PC-9 (cell line): ENCODE data around the gene PRR33. TPM values are rescaled to one million over a fixed set of nuclear protein-coding genes. Genes with fewer than 3 reads are reported as not detected.

Source experiments
- BruUV-seq: library from RNA; stranded (reverse); fragments of 400-500 nt; replicated peaks from 2 replicates; lab custom pipeline; 2021; lab: Mats Ljungman, UMichigan
- CTCF ChIA-PET: fragments of 300-600 bp; sonication (Branson Sonifier 250); formaldehyde crosslinking; loops from one replicate; lab custom pipeline; 2022; ENCODE audit warnings: antibody characterized with exemption; lab: Charles Lee
- POLR2A ChIA-PET: fragments of 300-600 bp; sonication (Branson Sonifier 250); formaldehyde crosslinking; loops from one replicate; lab custom pipeline; 2022; ENCODE audit warnings: antibody characterized with exemption; ENCODE audit not compliant: unreplicated experiment; lab: Charles Lee
- DNase-seq, 2 experiments: peaks; one replicate each; pipeline versions ENCODE4 v3.0.0 to v3.0.0-alpha.2; 2015 to 2022; ENCODE audit warnings: mixed read lengths in 1 of 2
- H2AFZ ChIP-seq: fragments of 200-600 bp; sonication (generic); 2 replicates; pipeline ENCODE4 v1.8.1; 2017; ENCODE audit warnings: antibody characterized with exemption
- H3F3A ChIP-seq: fragments of 200-600 bp; sonication (generic); 2 replicates; pipeline ENCODE4 v1.8.1; 2017; ENCODE audit warnings: antibody characterized with exemption, mild to moderate bottlenecking, low read depth; ENCODE audit not compliant: insufficient read depth
- H3K27ac ChIP-seq: fragments of 200-600 bp; sonication (generic); 2 replicates; pipeline ENCODE4 v1.6.1; 2016; ENCODE audit warnings: mixed run types
- H3K27me3 ChIP-seq: fragments of 200-600 bp; sonication (generic); 2 replicates; pipeline ENCODE4 v1.6.1; 2016; ENCODE audit warnings: low read depth, mixed run types; ENCODE audit not compliant: insufficient read depth
- H3K36me3 ChIP-seq: fragments of 200-600 bp; sonication (generic); 2 replicates; pipeline ENCODE4 v1.6.1; 2016; ENCODE audit warnings: low read depth, mixed run types
- H3K4me1 ChIP-seq: fragments of 200-600 bp; sonication (generic); replicated peaks from 2 replicates; pipeline ENCODE4 v1.6.1; 2016; ENCODE audit warnings: mixed run types; ENCODE audit not compliant: insufficient read depth
- H3K4me2 ChIP-seq: fragments of 200-600 bp; sonication (generic); 2 replicates; pipeline ENCODE4 v1.6.1; 2017; ENCODE audit warnings: mixed run types
- H3K4me3 ChIP-seq: fragments of 200-600 bp; sonication (generic); 2 replicates; pipeline ENCODE4 v1.6.1; 2016; ENCODE audit warnings: mixed run types
- H3K79me2 ChIP-seq: fragments of 200-600 bp; sonication (generic); 2 replicates; pipeline ENCODE4 v1.6.1; 2017; ENCODE audit warnings: low read depth, mixed run types
- H3K9me2 ChIP-seq: fragments of 200-600 bp; sonication (generic); 2 replicates; pipeline ENCODE4 v1.8.1; 2017; ENCODE audit warnings: mild to moderate bottlenecking; ENCODE audit not compliant: insufficient read depth
- H3K9me3 ChIP-seq: fragments of 200-600 bp; sonication (generic); 2 replicates; pipeline ENCODE4 v1.8.1; 2016; ENCODE audit warnings: low read depth; ENCODE audit not compliant: insufficient read depth
- H4K20me1 ChIP-seq: fragments of 200-600 bp; sonication (generic); 2 replicates; pipeline ENCODE4 v1.8.1; 2017; ENCODE audit not compliant: insufficient read depth
- EZH2 ChIP-seq: fragments of 200-600 bp; sonication (generic); IDR thresholded peaks from 2 replicates; pipeline ENCODE4 v1.8.0; 2017; ENCODE audit warnings: antibody characterized with exemption, low read depth
- intact Hi-C: fragments of 100-400 bp; cut with micrococcal nuclease; formaldehyde crosslinking; loops from one replicate; pipeline ENCODE4 v1.10.0; 2022; ENCODE audit not compliant: unreplicated experiment
- total RNA-seq: library from RNA; stranded (reverse); gene quantifications from 2 replicates; pipeline ENCODE4 v1.2.3, GENCODE V29; 2021
- TF ChIP-seq, protein P1 (sequence below): fragments of 200-600 bp; sonication (generic); conservative IDR thresholded peaks from 2 replicates; pipeline ENCODE4 v1.6.1; 2017; ENCODE audit warnings: mixed run types, antibody characterized with exemption, mild to moderate bottlenecking, moderate library complexity

The PRR33 gene
- total RNA-seq, 1 experiment from 2014 or later: not detected

DNA sequence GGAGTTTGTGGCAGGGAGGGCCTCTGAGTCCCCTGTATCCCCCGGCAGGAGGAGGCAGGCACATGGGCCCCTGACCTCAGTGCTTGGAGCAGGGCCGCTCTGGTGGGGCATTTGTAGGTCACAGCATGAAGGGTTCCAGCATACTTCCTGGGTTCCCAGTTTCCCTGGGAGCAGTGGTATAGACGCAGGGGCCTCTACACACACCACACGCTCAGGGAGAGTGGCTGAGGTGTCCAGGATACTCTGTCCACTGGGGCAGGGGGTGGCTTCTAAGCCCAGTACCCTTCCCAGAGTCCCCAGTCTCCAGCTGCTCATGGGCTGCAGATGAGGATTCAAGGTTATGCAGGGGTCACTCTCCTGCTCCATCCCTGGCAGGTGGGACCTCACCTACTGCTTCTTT is 32.7 kb downstream of the PRR33 start:
- intact Hi-C loops: no loop called here
- no peak for DNase-seq
- peaks cover 14% of the 10 kb centered on the region for H3K4me1 ChIP-seq
- H3F3A ChIP-seq: no peaks in the 10 kb centered on the region
- H3K79me2 ChIP-seq: no peaks in the 10 kb centered on the region
- no peaks in the 10 kb centered on the region for H3K9me2 ChIP-seq
- ChIA-PET POLR2A (no interaction called here), CTCF (no interaction called here)
- no peak overlapping the region for H3K27ac ChIP-seq
- no peak overlapping the region for H3K4me3 ChIP-seq
- no TSS peak for BruUV-seq
- no peak for TF ChIP-seq EZH2
- TF ChIP-seq, protein P1, sequence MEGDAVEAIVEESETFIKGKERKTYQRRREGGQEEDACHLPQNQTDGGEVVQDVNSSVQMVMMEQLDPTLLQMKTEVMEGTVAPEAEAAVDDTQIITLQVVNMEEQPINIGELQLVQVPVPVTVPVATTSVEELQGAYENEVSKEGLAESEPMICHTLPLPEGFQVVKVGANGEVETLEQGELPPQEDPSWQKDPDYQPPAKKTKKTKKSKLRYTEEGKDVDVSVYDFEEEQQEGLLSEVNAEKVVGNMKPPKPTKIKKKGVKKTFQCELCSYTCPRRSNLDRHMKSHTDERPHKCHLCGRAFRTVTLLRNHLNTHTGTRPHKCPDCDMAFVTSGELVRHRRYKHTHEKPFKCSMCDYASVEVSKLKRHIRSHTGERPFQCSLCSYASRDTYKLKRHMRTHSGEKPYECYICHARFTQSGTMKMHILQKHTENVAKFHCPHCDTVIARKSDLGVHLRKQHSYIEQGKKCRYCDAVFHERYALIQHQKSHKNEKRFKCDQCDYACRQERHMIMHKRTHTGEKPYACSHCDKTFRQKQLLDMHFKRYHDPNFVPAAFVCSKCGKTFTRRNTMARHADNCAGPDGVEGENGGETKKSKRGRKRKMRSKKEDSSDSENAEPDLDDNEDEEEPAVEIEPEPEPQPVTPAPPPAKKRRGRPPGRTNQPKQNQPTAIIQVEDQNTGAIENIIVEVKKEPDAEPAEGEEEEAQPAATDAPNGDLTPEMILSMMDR: no peak
- H3K4me2 ChIP-seq: no peak overlapping the region
- H4K20me1 ChIP-seq: no peaks in the 10 kb centered on the region
- no peaks in the 10 kb centered on the region for H3K9me3 ChIP-seq
- H3K36me3 ChIP-seq: no peaks in the 10 kb centered on the region
- no peak overlapping the region for H2AFZ ChIP-seq
- H3K27me3 ChIP-seq: no peaks in the 10 kb centered on the region

- no peak for TF ChIP-seq EZH2
- TF ChIP-seq, protein P1: no peak
- DNase-seq: no peak
- Histone ChIP-seq H3K4me3 (no peak overlapping the region), H3F3A (no peaks in the 10 kb centered on the region), H3K79me2 (no peaks in the 10 kb centered on the region), H3K4me1 (peaks cover 10% of the 10 kb centered on the region), H4K20me1 (no peaks in the 10 kb centered on the region), H3K36me3 (no peaks in the 10 kb centered on the region), H3K27me3 (no peaks in the 10 kb centered on the region), H3K9me3 (no peaks in the 10 kb centered on the region), H3K9me2 (no peaks in the 10 kb centered on the region), H2AFZ (no peak overlapping the region), H3K4me2 (no peak overlapping the region), H3K27ac (no peak overlapping the region)
- BruUV-seq: no TSS peak
- ChIA-PET POLR2A (no interaction called here), CTCF (no interaction called here)
- intact Hi-C loops: no loop called here
Measured at GRCh38 chr11:1858576-1858975, 33.1 kb downstream of the PRR33 start.

DNA sequence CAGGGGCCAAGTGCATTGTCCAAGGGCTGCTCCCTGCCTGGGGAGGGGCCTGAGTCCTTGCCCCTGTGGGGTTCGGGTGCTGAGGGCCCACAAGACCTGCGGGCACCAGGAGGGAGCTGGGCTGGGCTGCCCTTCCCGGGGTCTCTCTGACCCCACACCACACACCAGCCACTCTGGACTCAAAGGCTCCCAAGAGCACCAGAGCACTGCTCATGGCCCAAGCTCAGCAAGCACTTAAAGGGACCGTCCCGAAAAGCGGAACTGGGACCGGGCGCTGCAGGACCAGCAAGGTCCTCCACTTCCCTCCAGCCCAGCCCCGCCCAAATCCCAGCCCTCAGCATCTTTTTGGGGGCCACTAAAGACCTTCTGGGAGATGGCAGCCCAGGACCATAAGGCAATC is 33.5 kb downstream of the PRR33 start:
- POLR2A ChIA-PET: no interaction called here

GRCh38 chr11:1857064-1857463 is 34.6 kb downstream of the PRR33 start:
- Histone ChIP-seq H3K4me3 (no peak overlapping the region), H3K9me2 (no peaks in the 10 kb centered on the region), H4K20me1 (no peaks in the 10 kb centered on the region), H3K79me2 (no peaks in the 10 kb centered on the region), H2AFZ (no peak overlapping the region), H3K27me3 (no peaks in the 10 kb centered on the region), H3K36me3 (no peaks in the 10 kb centered on the region), H3K4me1 (no peaks in the 10 kb centered on the region), H3F3A (no peaks in the 10 kb centered on the region), H3K9me3 (no peaks in the 10 kb centered on the region), H3K4me2 (no peak overlapping the region), H3K27ac (no peak overlapping the region)
- DNase-seq: no peak
- CTCF ChIA-PET: interaction anchor here (0.6 kb wide), 1 partner anchor 26 kb away, joined by 3 read pairs; no protein-coding TSS in a partner anchor
- no peak for TF ChIP-seq EZH2
- TF ChIP-seq, protein P1: no peak
- BruUV-seq: no TSS peak
- POLR2A ChIA-PET: no interaction called here
- intact Hi-C loops: no loop called here

More for the DNA sequence above, 33.5 kb downstream of the PRR33 start:
- CTCF ChIA-PET: no interaction called here
- Histone ChIP-seq H4K20me1 (no peaks in the 10 kb centered on the region), H3K4me1 (peaks cover 6% of the 10 kb centered on the region), H3K27ac (no peak overlapping the region), H3K4me2 (no peak overlapping the region), H3K79me2 (no peaks in the 10 kb centered on the region), H3K9me3 (no peaks in the 10 kb centered on the region), H3K36me3 (no peaks in the 10 kb centered on the region), H3K4me3 (no peak overlapping the region), H3K9me2 (no peaks in the 10 kb centered on the region), H3K27me3 (no peaks in the 10 kb centered on the region), H2AFZ (no peak overlapping the region), H3F3A (no peaks in the 10 kb centered on the region)
- no peak for DNase-seq
- intact Hi-C loops: no loop called here
- BruUV-seq: no TSS peak
- TF ChIP-seq EZH2: no peak
